ENCODE data around the gene SLC41A1. TPM values are rescaled to one million over a fixed set of nuclear protein-coding genes. Genes with fewer than 3 reads are reported as not detected.

Gene SLC41A1
- total RNA-seq (2022; extraction: Qiagen RNA extraction; ENCODE audit: low read depth), result 17.6 to 23.4 TPM (median 22.3 TPM) in 5 replicates

GRCh38 chr1:205812878-205813754 is at the start of gene SLC41A1:
SLC41A1 (minus strand) TSS chr1:205813198; CDS start chr1:205810441, 2,757 bp downstream.

GRCh38 chr1:205849619-205850355 is 36.8 kb upstream of the SLC41A1 start, which contains the start of gene PM20D1:
PM20D1 (minus strand) TSS chr1:205850132; CDS start chr1:205850072, 60 bp downstream.

GRCh38 chr1:205775015-205775716 is 37.8 kb downstream of the SLC41A1 start, which contains the start of gene RAB29:
RAB29 (minus strand) TSS chr1:205775482; CDS start chr1:205774956, 526 bp downstream.

GRCh38 chr1:205750138-205751035 is 62.6 kb downstream of the SLC41A1 start, which contains the start of gene NUCKS1:
NUCKS1 (minus strand) TSS chr1:205750182; CDS start chr1:205749973, 209 bp downstream.

Other genes starting within 250 kb of the SLC41A1 start
- 6.0 to 7.2 TPM (median 6.4 TPM) in 5 replicates for gene ELK4, start 181.2 kb downstream of the SLC41A1 start, total RNA-seq (2022; extraction: Qiagen RNA extraction; ENCODE audit: low read depth)
- gene SLC45A3, start 132.7 kb downstream of the SLC41A1 start, total RNA-seq (2022; extraction: Qiagen RNA extraction; ENCODE audit: low read depth), result 4.5 to 6.3 TPM (median 5.7 TPM) in 5 replicates
- gene NUCKS1, start 63.0 kb downstream of the SLC41A1 start, total RNA-seq (2022; extraction: Qiagen RNA extraction; ENCODE audit: low read depth), result 89.2 to 154 TPM (median 123 TPM) in 5 replicates
- gene RAB29, start 37.7 kb downstream of the SLC41A1 start, total RNA-seq (2022; extraction: Qiagen RNA extraction; ENCODE audit: low read depth), result 10.1 to 12.8 TPM (median 11.3 TPM) in 5 replicates
- not detected in 5 replicates for gene PM20D1, start 36.9 kb upstream of the SLC41A1 start, total RNA-seq (2022; extraction: Qiagen RNA extraction; ENCODE audit: low read depth)
- gene SLC26A9, start 130.3 kb upstream of the SLC41A1 start, total RNA-seq (2022; extraction: Qiagen RNA extraction; ENCODE audit: low read depth), result 0.10 to 0.17 TPM (median 0.14 TPM) in 4 of 5 replicates, not detected in the other
- gene RAB7B, start 190.2 kb upstream of the SLC41A1 start, total RNA-seq (2022; extraction: Qiagen RNA extraction; ENCODE audit: low read depth), result 1.2 to 1.6 TPM (median 1.2 TPM) in 5 replicates
- gene CTSE, start 210.7 kb upstream of the SLC41A1 start, total RNA-seq (2022; extraction: Qiagen RNA extraction; ENCODE audit: low read depth), result 0.08 TPM in 1 of 5 replicates, not detected in the others
- not detected in 5 replicates for gene RHEX, start 240.0 kb upstream of the SLC41A1 start, total RNA-seq (2022; extraction: Qiagen RNA extraction; ENCODE audit: low read depth)

All from A549 treated with GW870086 at 1 μM for 4 hours (cell line).